ENCODE results near the gene PLPPR4.
"Not testable (repeated sequence)": the region's sequence is repeated elsewhere in the genome, so short reads cannot be mapped to it uniquely, and the experiment has no call there.

Gene PLPPR4

GRCh38 chr1:99265124-99265523 is 832 bp downstream of the PLPPR4 start:
- DNase-seq: no peak
- intact Hi-C loops (cut with DNase I): loop anchor here (10.0 kb wide), 1 partner anchor 190 kb away; no protein-coding TSS in a partner anchor

- DNase-seq: no peak
- intact Hi-C loops (cut with DNase I): loop anchor here (10.0 kb wide), 1 partner anchor 188 kb away; no protein-coding TSS in a partner anchor
Observed at GRCh38 chr1:99266726-99267125, 2.4 kb downstream of the PLPPR4 start.

- no peak for DNase-seq
- intact Hi-C loops (cut with DNase I): loop anchor here (10.0 kb wide), 1 partner anchor 187 kb away; no protein-coding TSS in a partner anchor
Observed at GRCh38 chr1:99268021-99268420, 3.7 kb downstream of the PLPPR4 start.

GRCh38 chr1:99269321-99269720 is 5.0 kb downstream of the PLPPR4 start:
- no peak for DNase-seq
- intact Hi-C loops (cut with DNase I): loop anchor here (10.0 kb wide), 1 partner anchor 185 kb away; no protein-coding TSS in a partner anchor

GRCh38 chr1:99270646-99271045 is 6.4 kb downstream of the PLPPR4 start:
- DNase-seq: no peak
- intact Hi-C loops (cut with DNase I): no loop called here

GRCh38 chr1:99271249-99271648 is 7.0 kb downstream of the PLPPR4 start:
- no peak for DNase-seq
- intact Hi-C loops (cut with DNase I): no loop called here

GRCh38 chr1:99277066-99277465 is 12.8 kb downstream of the PLPPR4 start:
- DNase-seq: no peak
- intact Hi-C loops (cut with DNase I): no loop called here

- DNase-seq: no peak
- intact Hi-C loops (cut with DNase I): no loop called here
Observed at GRCh38 chr1:99279525-99279924, 15.2 kb downstream of the PLPPR4 start.

GRCh38 chr1:99281105-99281504 is 16.8 kb downstream of the PLPPR4 start:
- intact Hi-C loops (cut with DNase I): no loop called here
- no peak for DNase-seq

GRCh38 chr1:99282536-99282935 is 18.2 kb downstream of the PLPPR4 start:
- intact Hi-C loops (cut with DNase I): no loop called here

GRCh38 chr1:99283521-99283920 is 19.2 kb downstream of the PLPPR4 start:
- DNase-seq; intact Hi-C loops (cut with DNase I): not testable (repeated sequence)

More at GRCh38 chr1:99282536-99282935, 18.2 kb downstream of the PLPPR4 start:
- no peak for DNase-seq

GRCh38 chr1:99292886-99293285 is 28.6 kb downstream of the PLPPR4 start:
- intact Hi-C loops (cut with DNase I): no loop called here
- DNase-seq: no peak

GRCh38 chr1:99297923-99298322 is 33.6 kb downstream of the PLPPR4 start:
- intact Hi-C loops (cut with DNase I): no loop called here
- DNase-seq: peak in 31 of 42 donors; percentile 8 to 76 (median 37)

GRCh38 chr1:99304725-99305282 is 40.5 kb downstream of the PLPPR4 start:
- intact Hi-C loops (cut with DNase I): no loop called here
- no peak for DNase-seq

GRCh38 chr1:99305626-99306025 is 41.3 kb downstream of the PLPPR4 start:
- intact Hi-C loops (cut with DNase I): no loop called here
- DNase-seq: no peak

- intact Hi-C loops (cut with DNase I): no loop called here
- no peak for DNase-seq
Observed at GRCh38 chr1:99306056-99306455, 41.8 kb downstream of the PLPPR4 start.

- DNase-seq: no peak
- intact Hi-C loops (cut with DNase I): no loop called here
Observed at GRCh38 chr1:99306644-99307043, 42.4 kb downstream of the PLPPR4 start.

GRCh38 chr1:99315305-99315704 is 51.0 kb downstream of the PLPPR4 start:
- DNase-seq: no peak
- intact Hi-C loops (cut with DNase I): no loop called here

- no peak for DNase-seq
- intact Hi-C loops (cut with DNase I): no loop called here
Observed at GRCh38 chr1:99326215-99326949, 62.1 kb downstream of the PLPPR4 start.

GRCh38 chr1:99327357-99327756 is 63.1 kb downstream of the PLPPR4 start:
- no peak for DNase-seq
- intact Hi-C loops (cut with DNase I): no loop called here

- no peak for DNase-seq
- intact Hi-C loops (cut with DNase I): no loop called here
Observed at GRCh38 chr1:99328171-99328570, 63.9 kb downstream of the PLPPR4 start.

Measured in head of caudate nucleus (tissue), 42 donors.